ENCODE results near the gene PCED1B. TPM values are rescaled to one million over a fixed set of nuclear protein-coding genes. Genes with fewer than 3 reads are reported as not detected.
"Not testable (repeated sequence)": the region's sequence is repeated elsewhere in the genome, so short reads cannot be mapped to it uniquely, and the experiment has no call there.

The PCED1B gene
- total RNA-seq, 2 donors from 2014 or later = 2.3 to 14.2 TPM

GRCh38 chr12:47052274-47052673 is 27.1 kb upstream of the PCED1B start:
- intact Hi-C loops (cut with DNase I) = no loop called here

GRCh38 chr12:47053961-47054360 is 25.5 kb upstream of the PCED1B start:
- ATAC-seq = no peak
- H3K9me3 ChIP-seq = peaks cover 0 to 12% (median 0%) of the 10 kb centered on the region in 3 donors
- H3K27ac ChIP-seq = no peak overlapping the region
- no peaks in the 10 kb centered on the region for H3K4me1 ChIP-seq
- no peaks in the 10 kb centered on the region for H3K36me3 ChIP-seq (replicated peaks in 1 of 2; ENCODE audit: insufficient read depth in 1 of 2, low read depth in 2 of 2)
- DNase-seq = no peak
- TF ChIP-seq CTCF (IDR thresholded peaks at IDR 0.05) (no peak), POLR2A (IDR thresholded peaks at IDR 0.05) (no peak)
- no peak overlapping the region for H3K4me3 ChIP-seq
- intact Hi-C loops (cut with DNase I) = no loop called here
- H3K27me3 ChIP-seq = no peaks in the 10 kb centered on the region

More at GRCh38 chr12:47052274-47052673, 27.1 kb upstream of the PCED1B start:
- Histone ChIP-seq H3K4me3 (no peak overlapping the region), H3K36me3 (replicated peaks in 1 of 2; ENCODE audit: insufficient read depth in 1 of 2, low read depth in 2 of 2) (no peaks in the 10 kb centered on the region), H3K9me3 (peaks cover 0 to 12% (median 0%) of the 10 kb centered on the region in 3 donors), H3K4me1 (no peaks in the 10 kb centered on the region), H3K27ac (no peak overlapping the region), H3K27me3 (no peaks in the 10 kb centered on the region)
- ATAC-seq = no peak
- 49 to 52% methylated on average over 2 of the region's 2 CpGs for WGBS, 2 donors
- DNase-seq = no peak
- TF ChIP-seq POLR2A (IDR thresholded peaks at IDR 0.05) (no peak), CTCF (IDR thresholded peaks at IDR 0.05) (no peak)

GRCh38 chr12:47054659-47055058 is 24.8 kb upstream of the PCED1B start:
- Histone ChIP-seq H3K4me3 (no peak overlapping the region), H3K9me3 (peaks cover 0 to 12% (median 0%) of the 10 kb centered on the region in 3 donors), H3K27ac (no peak overlapping the region), H3K4me1 (no peaks in the 10 kb centered on the region), H3K27me3 (no peaks in the 10 kb centered on the region), H3K36me3 (replicated peaks in 1 of 2; ENCODE audit: insufficient read depth in 1 of 2, low read depth in 2 of 2) (no peaks in the 10 kb centered on the region)
- no peak for DNase-seq
- TF ChIP-seq CTCF (IDR thresholded peaks at IDR 0.05) (no peak), POLR2A (IDR thresholded peaks at IDR 0.05) (no peak)
- ATAC-seq = no peak
- 79 to 80% methylated on average over 4 of the region's 4 CpGs for WGBS, 2 donors
- intact Hi-C loops (cut with DNase I) = no loop called here

GRCh38 chr12:47055856-47056255 is 23.6 kb upstream of the PCED1B start:
- H3K27ac ChIP-seq; DNase-seq; H3K9me3 ChIP-seq; H3K4me3 ChIP-seq; H3K36me3 ChIP-seq (replicated peaks in 1 of 2; ENCODE audit: insufficient read depth in 1 of 2, low read depth in 2 of 2); ATAC-seq; intact Hi-C loops (cut with DNase I); H3K4me1 ChIP-seq; H3K27me3 ChIP-seq: not testable (repeated sequence)
- 56 to 66% methylated on average over 3 of the region's 3 CpGs for WGBS, 2 donors

- H3K27ac ChIP-seq; ATAC-seq; H3K9me3 ChIP-seq; H3K27me3 ChIP-seq; H3K4me1 ChIP-seq; intact Hi-C loops (cut with DNase I); H3K4me3 ChIP-seq; H3K36me3 ChIP-seq (replicated peaks in 1 of 2; ENCODE audit: insufficient read depth in 1 of 2, low read depth in 2 of 2); DNase-seq: not testable (repeated sequence)
- WGBS, 2 donors = 83 to 87% methylated on average over 12 of the region's 12 CpGs
These were observed 22.5 kb upstream of the PCED1B start for GRCh38 chr12:47056944-47057343.

GRCh38 chr12:47058640-47059039 is 20.8 kb upstream of the PCED1B start:
- H3K9me3 ChIP-seq; H3K36me3 ChIP-seq (replicated peaks in 1 of 2; ENCODE audit: insufficient read depth in 1 of 2, low read depth in 2 of 2); H3K4me1 ChIP-seq; ATAC-seq; H3K27ac ChIP-seq; DNase-seq; H3K27me3 ChIP-seq; intact Hi-C loops (cut with DNase I); H3K4me3 ChIP-seq: not testable (repeated sequence)
- WGBS, 2 donors = 77% methylated on average over 2 of the region's 2 CpGs
